Kidney (tissue), 14 donors: ENCODE measurements around the gene YIF1A. TPM values are rescaled to one million over a fixed set of nuclear protein-coding genes. Genes with fewer than 3 reads are reported as not detected.
"Not testable (repeated sequence)": the region's sequence is repeated elsewhere in the genome, so short reads cannot be mapped to it uniquely, and the experiment has no call there.

Source experiments
- DNase-seq, 5 donors: peaks; one replicate each; pipeline ENCODE4 v3.0.0-alpha.2; 2013 to 2020
- FAIRE-seq: peaks from 2 replicates; lab custom pipeline; 2012; peaks lifted over from hg19 to GRCh38; lab: Jason Lieb, UNC
- H3K27ac ChIP-seq, 2 donors: one replicate each; pipeline ENCODE4 v1.7.0; 2013; ENCODE audit warnings: low read depth in 2 of 2, low read length in 2 of 2, inconsistent platforms in 1 of 2
- H3K27me3 ChIP-seq: one replicate; pipeline ENCODE4 v1.7.1; 2013; ENCODE audit warnings: low read length, inconsistent platforms; ENCODE audit not compliant: control insufficient read depth, insufficient read depth
- H3K36me3 ChIP-seq, 3 donors: one replicate each; pipeline versions ENCODE4 v1.7.0 to v1.7.1; 2013; ENCODE audit warnings: low read length in 3 of 3, control low read depth in 1 of 3, inconsistent platforms in 1 of 3; ENCODE audit not compliant: insufficient read depth in 3 of 3, control insufficient read depth in 2 of 3
- H3K4me1 ChIP-seq, 3 donors: one replicate each; pipeline versions ENCODE4 v1.7.0 to v1.7.1; 2013; ENCODE audit warnings: low read length in 3 of 3, inconsistent platforms in 1 of 3, low read depth in 1 of 3; ENCODE audit not compliant: control insufficient read depth in 2 of 3, insufficient read depth in 2 of 3
- H3K4me3 ChIP-seq, 3 donors: one replicate each; pipeline versions ENCODE4 v1.7.0 to v1.8.1; 2013; ENCODE audit warnings: low read length in 3 of 3, control low read depth in 1 of 3, inconsistent platforms in 1 of 3
- H3K9ac ChIP-seq, 3 donors: one replicate each; pipeline versions ENCODE4 v1.7.0 to v1.7.1; 2013; ENCODE audit warnings: low read length in 3 of 3, control low read depth in 1 of 3, inconsistent platforms in 1 of 3
- H3K9me3 ChIP-seq, 3 donors: one replicate each; pipeline versions ENCODE4 v1.7.0 to v1.7.1; 2013; ENCODE audit warnings: low read length in 3 of 3, control low read depth in 1 of 3, inconsistent platforms in 1 of 3; ENCODE audit not compliant: control insufficient read depth in 2 of 3, insufficient read depth in 1 of 3
- CTCF ChIP-seq: IDR thresholded peaks from 3 replicates; pipeline ENCODE4 v1.5.1; 2012; ENCODE audit warnings: mild to moderate bottlenecking, moderate library complexity, borderline replicate concordance; ENCODE audit not compliant: insufficient read depth; ENCODE audit errors: extremely low read depth
- intact Hi-C: fragments of 100-400 bp; cut with DNase I; formaldehyde crosslinking; loops from one replicate; pipeline ENCODE4 v1.11.1; 2022
- polyA plus RNA-seq: library from polyadenylated mRNA; stranded (reverse); fragments of 350-450 nt; fragmentation: Illumina TruSeq; extraction: RNeasy Lipid Tissue Mini Kit (QIAGEN cat#74804); gene quantifications from one replicate; pipeline ENCODE4 v1.2.3, GENCODE V29; 2014; ENCODE audit warnings: low read depth, low replicate concordance; ENCODE audit not compliant: insufficient read depth
- total RNA-seq: library from RNA; stranded (reverse); fragmentation: NEBNext Ultra II Directional; extraction: Animal tissue kit (Norgen Biotek cat#: 25700); gene quantifications from one replicate; pipeline ENCODE4 v1.2.1, GENCODE V29; 2021
- donor health status: control.
- donor health status: control.
- donor health status: control.
- donor health status: control.
- donor health status: control.
- donor health status: DM: yes; HTN: yes; CAD: no.
- donor health status: Normal renal cell carcinoma (clear cell type).

The YIF1A gene
- total and polyA plus RNA-seq, 2 donors from 2014 or later = 92.1 to 115 TPM

DNA sequence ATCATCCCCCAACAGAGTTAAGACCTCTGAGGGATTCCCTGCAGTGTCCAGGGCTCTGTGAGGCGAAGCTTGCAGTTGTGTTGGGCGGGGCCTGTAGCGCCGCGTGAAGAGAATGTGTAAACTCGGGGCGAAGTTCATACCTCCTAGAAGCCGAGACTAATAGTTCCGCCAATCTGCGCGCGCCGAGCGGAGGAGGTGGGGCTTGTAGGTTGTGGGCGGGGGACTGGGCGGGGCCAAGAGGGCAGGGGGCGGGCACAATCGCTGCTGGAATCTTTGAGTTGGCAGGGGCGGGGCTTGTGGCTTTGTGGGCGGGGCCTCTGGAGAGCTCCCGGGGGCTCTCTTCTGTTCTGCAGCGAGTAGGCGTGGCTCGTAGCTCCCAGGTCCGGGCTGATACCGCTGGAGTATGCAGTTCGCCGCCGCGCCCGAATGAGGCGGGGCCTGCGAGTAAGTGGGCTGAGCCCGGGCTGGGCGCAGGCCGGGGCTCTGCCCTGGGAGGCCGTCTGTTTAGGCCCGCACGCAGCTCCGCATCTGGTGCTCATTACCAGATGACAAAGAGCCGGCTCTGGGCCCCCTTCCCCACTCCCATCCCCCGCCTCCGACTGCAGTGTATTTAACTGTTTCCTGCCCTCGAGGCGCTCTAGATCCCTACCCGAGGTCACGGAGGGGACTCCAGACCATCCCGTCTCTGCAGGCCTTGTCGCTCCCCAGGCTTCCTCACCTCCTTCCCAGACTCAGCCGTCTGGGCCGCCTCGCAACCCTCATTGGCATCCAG lies 23.8 kb upstream of the YIF1A start:
- intact Hi-C loops = no loop called here
- Histone ChIP-seq H3K36me3 (no peaks in the 10 kb centered on the region), H3K27ac (peak overlapping the region; percentile 85 to 92), H3K4me3 (peak overlapping the region; percentile 59 to 82 (median 71)), H3K4me1 (peaks cover 0 to 7% (median 0%) of the 10 kb centered on the region in 3 donors), H3K9me3 (no peaks in the 10 kb centered on the region), H3K9ac (peak overlapping the region in 2 of 3 donors; percentile 63 to 65), H3K27me3 (no peaks in the 10 kb centered on the region)
- peak; percentile 99 to 100 (median 99) for DNase-seq
- FAIRE-seq = no peak
- no peak for TF ChIP-seq CTCF

GRCh38 chr11:66311965-66312548 lies 23.1 kb upstream of the YIF1A start:
- Histone ChIP-seq H3K9me3 (no peaks in the 10 kb centered on the region), H3K9ac (peak overlapping the region; percentile 44 to 63 (median 49)), H3K4me1 (peaks cover 0 to 3% (median 0%) of the 10 kb centered on the region in 3 donors), H3K27ac (peak overlapping the region; percentile 85 to 92), H3K27me3 (no peaks in the 10 kb centered on the region), H3K4me3 (peak overlapping the region; percentile 59 to 82 (median 71)), H3K36me3 (no peaks in the 10 kb centered on the region)
- FAIRE-seq = no peak
- DNase-seq = peak in 4 of 5 donors; percentile 94 to 97 (median 96)
- TF ChIP-seq CTCF = no peak
- intact Hi-C loops = no loop called here

GRCh38 chr11:66311470-66311964 lies 22.6 kb upstream of the YIF1A start:
- H3K9me3 ChIP-seq = no peaks in the 10 kb centered on the region
- H3K27ac ChIP-seq = peak overlapping the region; percentile 85 to 92
- peak in 1 of 5 donors; percentile 67 for DNase-seq
- H3K36me3 ChIP-seq = no peaks in the 10 kb centered on the region
- peaks cover 0 to 3% (median 0%) of the 10 kb centered on the region in 3 donors for H3K4me1 ChIP-seq
- no peaks in the 10 kb centered on the region for H3K27me3 ChIP-seq
- FAIRE-seq = no peak
- intact Hi-C loops = no loop called here
- peak; percentile 91 for TF ChIP-seq CTCF
- H3K4me3 ChIP-seq = peak overlapping the region in 2 of 3 donors; percentile 59 to 82
- peak overlapping the region in 2 of 3 donors; percentile 44 to 49 for H3K9ac ChIP-seq

DNA sequence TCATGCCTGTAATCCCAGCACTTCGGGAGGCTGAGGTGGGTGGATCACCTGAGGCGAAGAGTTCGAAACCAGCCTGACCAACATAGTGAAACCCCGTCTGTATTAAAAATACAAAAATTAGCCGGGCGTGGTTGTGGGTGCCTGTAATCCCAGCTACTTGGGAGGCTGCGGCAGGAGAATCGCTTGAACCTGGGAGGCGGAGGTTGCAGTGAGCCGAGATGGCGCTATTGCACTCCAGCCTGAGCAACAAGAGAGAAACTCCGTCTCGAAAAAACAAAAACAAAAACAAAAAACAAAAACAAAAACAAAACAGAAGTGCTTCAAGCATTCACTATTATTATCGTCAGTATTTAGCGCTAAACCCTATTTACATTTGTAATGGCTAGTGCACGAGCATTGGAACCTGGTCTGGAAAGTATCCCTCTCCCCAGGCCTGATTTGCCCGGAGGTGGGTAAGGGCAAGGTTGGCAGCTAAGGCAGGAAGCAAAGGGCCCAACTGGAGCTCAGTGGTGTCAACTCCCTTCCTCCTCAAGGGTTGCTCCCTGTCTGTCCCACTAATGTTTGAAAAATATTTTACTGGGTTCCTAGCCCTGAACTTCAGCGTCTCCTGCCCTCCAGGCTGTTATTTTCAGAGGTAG lies 22.0 kb upstream of the YIF1A start:
- H3K36me3 ChIP-seq, DNase-seq, intact Hi-C loops, H3K4me1 ChIP-seq, H3K27me3 ChIP-seq, H3K9ac ChIP-seq, H3K9me3 ChIP-seq, FAIRE-seq, H3K4me3 ChIP-seq, H3K27ac ChIP-seq: not testable (repeated sequence)
